ENCODE results near the gene CSF1R.

The CSF1R gene

DNA sequence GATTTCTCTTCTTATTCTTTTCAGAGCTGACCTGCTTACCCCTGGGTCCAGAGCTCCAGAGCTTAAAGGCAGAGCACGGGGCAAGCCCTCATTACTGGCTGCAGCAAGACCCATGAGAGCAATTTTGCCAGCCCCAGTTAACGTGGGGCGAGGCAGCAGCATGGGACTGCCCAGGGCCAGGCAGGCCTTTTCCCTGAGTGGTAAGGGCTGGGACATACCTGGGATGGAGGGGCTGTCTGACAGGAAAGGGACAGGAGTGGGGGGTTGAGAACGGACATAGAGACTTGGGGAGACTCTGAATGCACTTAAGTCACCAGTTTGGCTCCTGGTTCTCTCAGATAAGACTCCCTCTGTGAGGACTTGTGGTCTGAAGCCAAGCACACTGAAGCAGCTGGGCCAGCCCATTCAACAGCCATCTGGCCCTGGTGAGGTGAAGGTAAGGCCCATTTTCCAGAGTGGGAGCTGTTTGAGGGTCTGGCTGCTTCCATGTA lies 59.6 kb downstream of the CSF1R start:
- DNase-seq (ENCODE audit: low read depth in 1 of 2, low spot score in 1 of 2), result no peak

DNA sequence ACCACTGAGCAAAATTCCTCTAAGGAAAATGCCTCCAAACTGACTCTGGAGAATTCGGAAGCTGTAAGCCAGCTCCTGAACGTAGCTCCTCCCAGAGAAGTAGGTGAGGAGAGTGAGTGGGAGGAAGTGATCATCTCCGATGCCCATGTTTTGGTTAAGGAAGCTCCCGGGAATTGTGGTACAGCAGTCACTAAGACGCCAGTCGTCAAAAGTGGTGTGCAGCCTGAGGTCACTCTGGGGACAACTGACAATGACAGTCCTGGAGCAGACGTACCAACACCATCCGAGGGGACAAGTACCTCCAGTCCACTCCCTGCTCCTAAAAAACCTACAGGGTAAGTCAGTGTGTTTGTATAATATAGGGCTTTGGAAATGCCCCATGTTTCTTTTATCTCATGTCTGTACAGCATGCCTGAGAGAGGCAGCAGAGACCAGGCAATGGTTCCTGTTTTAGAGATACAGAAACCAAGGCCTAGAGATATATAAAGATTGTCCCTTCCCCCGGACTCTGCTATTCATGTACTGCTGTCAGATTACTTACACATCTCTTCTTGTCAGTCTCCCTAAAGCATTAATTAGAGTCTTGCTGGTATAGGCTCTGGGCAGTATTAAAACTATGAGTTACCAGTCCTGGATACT lies 61.9 kb downstream of the CSF1R start:
- no peak for DNase-seq (ENCODE audit: low read depth in 1 of 2, low spot score in 1 of 2)

DNA sequence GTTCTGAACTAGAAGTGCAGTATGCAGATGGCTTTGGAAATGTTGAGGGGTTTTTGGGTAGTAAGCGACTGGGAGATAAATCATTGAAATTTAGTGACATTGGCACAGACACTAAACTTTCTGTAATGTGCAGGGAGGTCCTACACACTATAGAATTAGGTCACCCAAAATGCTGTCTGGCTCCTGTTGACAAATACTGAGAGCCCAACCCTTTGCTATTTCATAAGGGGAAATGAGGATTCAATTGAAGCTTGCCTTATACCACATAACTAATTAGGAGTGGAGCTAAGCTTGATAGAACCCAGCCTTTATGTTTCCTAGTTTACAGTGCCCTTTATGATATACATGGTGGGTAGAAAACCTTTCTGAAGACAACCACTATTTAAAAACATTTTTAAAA lies 63.2 kb downstream of the CSF1R start:
- no peak for DNase-seq (ENCODE audit: low read depth in 1 of 2, low spot score in 1 of 2)

DNA sequence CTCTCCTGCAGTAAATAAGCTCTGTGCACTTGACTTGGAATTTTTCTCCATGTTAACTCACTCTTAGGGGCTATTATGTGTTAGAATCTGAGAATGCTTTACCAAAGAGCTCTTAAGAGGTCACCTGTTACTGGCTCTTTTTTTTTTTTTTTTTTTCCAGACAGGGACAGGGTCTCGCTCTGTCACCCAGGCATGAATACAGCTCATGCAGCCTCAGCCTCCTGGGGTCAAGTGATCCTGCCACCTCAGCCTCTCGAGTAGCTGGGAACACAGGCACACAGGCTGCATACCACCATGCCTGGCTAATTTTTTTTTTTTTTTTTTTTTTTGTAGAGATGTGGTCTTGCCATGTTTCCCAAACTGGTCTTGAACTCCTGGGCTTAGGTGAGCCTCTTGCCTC lies 63.7 kb downstream of the CSF1R start:
- DNase-seq (ENCODE audit: low read depth in 1 of 2, low spot score in 1 of 2), result no peak

DNA sequence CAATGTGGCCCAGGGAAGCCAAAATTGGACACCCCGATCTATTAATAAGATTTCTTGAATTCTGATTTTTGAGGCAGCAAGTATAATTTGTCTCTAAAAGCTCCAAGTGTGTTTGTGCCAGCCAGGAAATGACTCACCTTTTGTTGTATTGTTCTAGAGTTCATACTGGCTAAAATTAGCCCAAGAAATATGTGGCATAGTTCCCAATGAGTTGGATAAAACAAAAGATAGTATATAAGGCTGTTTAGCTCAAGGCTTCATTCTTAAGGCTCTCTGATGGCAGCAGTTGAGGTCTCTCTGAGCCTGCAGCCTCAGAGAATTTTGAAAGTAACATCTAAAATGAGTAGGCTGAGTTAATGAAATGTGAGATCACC lies 64.2 kb downstream of the CSF1R start:
- DNase-seq (ENCODE audit: low read depth in 1 of 2, low spot score in 1 of 2), result no peak

DNA sequence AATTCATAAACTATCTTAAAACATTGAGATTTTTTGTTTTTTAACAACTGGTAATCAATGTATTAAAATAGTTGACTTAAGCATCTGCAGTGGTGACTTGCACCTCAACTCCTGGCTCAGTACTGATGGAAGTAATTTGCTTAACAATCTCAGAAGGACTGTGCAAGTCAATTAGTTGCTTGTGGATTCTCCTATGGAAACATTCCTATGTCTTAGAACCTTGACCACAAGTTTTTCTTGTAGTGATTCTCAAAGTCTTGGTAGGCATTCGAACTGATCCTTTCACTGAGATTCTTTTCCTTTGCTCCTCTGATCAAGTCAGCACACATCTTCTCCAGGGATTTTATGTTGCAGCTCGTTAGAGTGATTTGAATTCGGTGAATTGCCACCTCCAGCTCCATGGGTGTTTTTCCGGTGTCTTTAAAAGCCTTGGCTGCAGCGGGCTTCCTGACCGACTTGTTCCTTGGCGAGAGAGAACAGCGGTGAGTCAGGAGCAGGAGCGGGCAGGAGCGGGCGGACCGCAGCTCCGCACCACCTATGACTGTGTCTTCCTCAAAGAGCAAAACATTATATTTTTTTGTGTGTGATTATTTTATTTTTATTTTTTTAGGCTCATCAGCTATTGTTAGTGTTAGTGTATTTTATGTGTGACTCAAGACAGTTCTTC lies 64.7 kb downstream of the CSF1R start:
- DNase-seq (ENCODE audit: low read depth in 1 of 2, low spot score in 1 of 2), result no peak

DNA sequence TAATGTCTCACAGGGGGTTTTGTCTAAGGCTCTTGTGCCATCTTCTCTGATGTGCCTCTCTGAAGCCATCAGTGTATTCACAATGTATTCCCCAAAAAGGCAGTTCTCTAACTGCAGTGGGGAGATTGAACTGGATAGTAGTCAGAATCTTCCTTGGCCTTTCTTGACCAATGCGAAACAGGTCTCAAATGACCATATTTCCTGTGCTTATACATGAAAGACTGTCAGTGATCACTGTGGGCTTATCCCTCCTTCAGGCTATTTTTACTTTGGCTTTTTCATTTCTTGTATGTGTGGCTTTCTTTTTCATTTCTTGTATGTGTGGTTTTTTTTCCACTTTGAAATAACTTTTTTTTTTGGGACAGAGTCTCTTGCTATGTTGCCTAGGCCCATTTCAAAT lies 66.1 kb downstream of the CSF1R start:
- DNase-seq (ENCODE audit: low read depth in 1 of 2, low spot score in 1 of 2), result no peak

DNA sequence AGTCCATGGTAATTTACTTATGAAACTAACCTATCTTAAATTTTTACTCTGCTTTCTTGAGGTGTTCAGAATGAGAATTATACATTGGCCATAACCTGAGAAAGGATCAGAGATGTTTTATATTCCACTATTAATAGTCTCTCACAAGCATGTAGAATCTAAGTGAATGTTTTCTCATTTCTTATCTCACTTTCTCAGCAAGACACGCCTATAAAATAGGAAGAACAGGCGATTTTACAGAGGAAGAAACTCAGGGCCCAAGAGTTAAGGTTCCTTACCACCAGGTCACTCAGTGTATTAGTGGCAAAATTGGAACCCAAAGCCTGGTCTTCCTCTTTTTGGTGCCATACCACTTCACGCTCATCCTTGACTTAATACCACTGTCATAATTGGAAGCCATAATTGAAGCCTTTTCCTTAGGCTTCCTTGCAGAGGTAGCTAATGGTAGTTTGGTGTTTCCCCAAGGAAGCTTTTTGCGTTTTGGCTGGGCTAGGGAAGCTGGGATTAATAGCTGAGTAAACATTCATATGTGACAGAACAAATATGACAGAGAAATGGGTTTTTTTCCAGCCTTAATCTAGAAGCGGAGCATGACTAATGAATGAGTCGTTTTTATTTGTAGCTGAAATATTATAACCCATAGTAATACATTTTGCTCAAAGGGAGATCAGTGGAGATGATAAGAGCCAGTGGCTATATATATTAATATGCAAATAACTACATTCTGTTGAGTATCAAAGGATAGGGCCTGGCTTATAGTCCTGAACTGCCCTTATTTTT lies 68.9 kb downstream of the CSF1R start:
- no peak for DNase-seq (ENCODE audit: low read depth in 1 of 2, low spot score in 1 of 2)

DNA sequence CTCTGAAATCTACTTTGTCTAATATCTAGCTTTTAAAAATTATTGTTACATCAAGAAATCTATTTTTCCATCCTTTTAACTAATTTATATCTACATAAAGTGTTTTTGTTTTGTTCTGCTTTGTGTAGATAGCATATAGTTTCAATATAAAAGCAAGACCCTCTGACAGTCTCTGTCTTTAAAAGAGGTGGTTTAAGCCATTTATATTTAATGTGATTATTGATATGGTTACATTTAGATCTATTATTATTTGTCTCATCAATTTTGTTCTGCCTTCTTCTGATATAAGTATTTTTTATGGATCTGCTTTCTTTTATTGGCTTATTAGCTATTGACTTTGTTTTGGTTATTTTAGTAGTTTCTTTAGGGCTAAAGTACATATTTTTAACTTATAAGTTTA lies 69.8 kb downstream of the CSF1R start:
- no peak for DNase-seq (ENCODE audit: low read depth in 1 of 2, low spot score in 1 of 2)

DNA sequence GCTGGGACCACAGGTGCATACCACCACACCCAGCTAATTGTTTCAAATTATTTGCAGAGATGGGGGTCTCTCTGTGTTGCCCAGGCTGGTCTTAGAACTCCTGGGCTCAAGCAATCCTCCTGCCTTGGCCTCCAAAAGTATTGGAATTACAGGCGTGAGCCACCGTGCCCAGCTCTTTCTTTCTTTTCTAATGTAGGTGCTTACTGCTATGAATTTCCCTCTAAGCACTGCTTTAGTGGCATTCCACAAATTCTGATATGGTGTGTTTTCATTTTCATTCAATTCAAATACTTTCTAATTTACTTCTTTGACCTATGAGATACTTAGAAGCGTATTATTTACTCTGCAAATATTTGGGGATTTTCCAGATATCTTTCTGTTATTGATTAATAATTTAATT lies 70.9 kb downstream of the CSF1R start:
- no peak for DNase-seq (ENCODE audit: low read depth in 1 of 2, low spot score in 1 of 2)

DNA sequence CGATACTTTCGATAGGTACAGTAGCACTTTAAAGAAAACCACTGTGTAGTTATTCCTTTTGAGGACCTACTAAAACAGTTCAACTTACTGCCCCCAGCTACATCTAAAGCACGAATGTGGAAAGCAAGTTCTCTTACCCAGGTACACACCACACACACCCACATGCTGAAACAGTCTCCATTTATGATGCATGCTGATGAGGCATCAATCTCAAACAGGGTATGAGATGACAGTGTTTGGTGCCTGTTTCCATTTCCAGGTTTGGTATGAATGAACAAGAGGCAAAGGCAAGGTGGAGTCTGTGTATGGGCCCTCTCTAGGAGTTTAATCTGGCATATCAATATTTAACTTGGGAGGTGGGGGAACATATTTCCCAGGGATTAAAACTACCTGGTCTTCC lies 71.9 kb downstream of the CSF1R start:
- no peak for DNase-seq (ENCODE audit: low read depth in 1 of 2, low spot score in 1 of 2)

DNA sequence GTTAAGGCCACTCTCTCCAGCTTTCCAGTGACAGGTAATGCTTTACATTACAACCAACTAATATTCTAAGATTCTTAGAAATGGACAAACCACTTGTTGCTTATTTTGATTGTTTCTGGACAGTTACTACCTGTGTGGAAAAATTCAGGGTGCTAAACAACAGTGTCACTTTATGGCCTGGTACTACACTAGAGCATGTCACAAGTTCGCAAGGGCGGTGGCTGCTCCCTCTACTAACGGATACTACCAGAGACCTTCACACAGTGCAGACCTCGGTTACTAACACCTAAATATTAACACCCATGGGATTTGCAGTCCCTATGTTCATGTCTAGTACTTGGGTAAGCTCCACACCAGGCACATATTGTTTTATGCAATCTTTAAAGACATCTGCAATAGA lies 72.4 kb downstream of the CSF1R start:
- DNase-seq (ENCODE audit: low read depth in 1 of 2, low spot score in 1 of 2), result no peak

DNA sequence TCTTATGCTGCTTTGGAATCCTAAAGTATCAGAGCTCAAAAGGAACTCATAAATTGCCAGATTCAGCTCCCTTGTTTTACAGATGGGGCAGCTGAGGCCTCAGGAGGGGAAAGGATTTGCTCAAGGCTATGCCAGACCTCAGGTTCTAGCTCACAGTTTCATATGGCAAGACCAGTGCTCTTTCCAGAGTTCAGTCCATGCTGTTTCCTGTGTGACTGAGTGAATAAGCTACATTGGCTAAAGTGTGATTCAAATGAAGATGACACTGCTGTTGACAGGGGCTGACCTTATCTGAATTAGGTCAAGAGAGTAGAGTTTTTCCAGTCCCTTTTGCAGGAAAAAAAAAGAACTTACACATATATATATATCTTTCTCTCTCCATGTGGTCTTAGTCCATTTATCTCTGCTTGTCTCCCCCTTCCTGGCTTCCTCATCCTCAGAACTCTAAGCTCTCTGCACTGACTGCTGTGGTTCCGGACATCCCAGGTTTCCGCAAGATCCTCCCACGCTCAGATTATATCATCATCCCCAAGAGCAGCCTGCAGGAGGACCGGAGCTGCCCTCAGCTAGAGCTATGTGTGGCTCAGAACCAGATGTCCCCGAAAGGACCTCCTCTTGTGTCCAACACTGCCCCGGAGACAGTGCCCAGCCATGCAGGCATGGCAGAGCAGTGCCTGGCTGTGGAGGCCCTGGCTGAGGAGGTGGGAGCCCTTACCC lies 76.5 kb downstream of the CSF1R start:
- DNase-seq (ENCODE audit: low read depth in 1 of 2, low spot score in 1 of 2), result no peak

DNA sequence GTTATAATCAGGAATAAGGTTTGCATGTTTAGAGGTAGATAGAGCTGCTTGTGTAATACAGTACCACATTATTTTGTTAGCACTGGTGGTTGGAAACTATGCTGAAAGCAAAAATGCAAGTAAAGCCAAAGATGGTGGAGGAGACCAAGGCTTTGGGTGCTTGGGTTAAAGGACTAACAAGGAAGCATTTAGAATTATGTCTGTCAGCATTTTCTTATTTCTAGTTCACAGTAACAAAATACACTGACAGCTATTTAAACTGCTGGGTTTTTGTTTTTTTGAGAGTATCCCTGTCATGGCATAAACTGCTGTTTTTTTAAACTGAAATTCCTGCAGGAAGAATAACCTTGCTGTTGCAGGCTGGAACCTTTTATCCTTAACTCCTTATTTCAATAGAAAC lies 79.3 kb downstream of the CSF1R start:
- no peak for DNase-seq (ENCODE audit: low read depth in 1 of 2, low spot score in 1 of 2)

DNA sequence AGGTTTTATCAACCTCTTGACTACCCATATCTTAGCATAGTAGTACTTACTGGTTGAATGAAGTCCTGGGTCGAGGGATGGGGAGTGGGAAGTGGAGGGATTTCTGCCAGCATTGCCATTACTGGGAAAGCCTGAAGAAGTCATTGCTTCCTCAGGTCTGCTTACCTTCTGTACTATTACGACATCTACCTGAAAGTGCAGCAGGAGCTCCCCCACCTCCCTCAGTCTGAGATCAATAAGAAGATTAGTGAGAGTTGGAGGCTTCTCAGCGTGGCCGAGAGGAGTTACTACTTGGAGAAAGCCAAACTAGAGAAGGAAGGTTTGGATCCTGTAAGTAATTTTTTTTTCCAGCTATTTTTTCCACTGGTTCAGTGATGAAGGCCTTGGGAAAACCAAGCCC lies 80.0 kb downstream of the CSF1R start:
- DNase-seq (ENCODE audit: low read depth in 1 of 2, low spot score in 1 of 2), result no peak
